GM12872 (cell line): ENCODE measurements around the gene PARP14.

Experiments used
- TF ChIP-seq, protein P1 (sequence below): IDR thresholded peaks from 3 replicates; pipeline ENCODE4 v1.5.1; 2011; ENCODE audit warnings: low read depth, mild to moderate bottlenecking, low read length, moderate library complexity; ENCODE audit not compliant: insufficient read depth

Gene PARP14

GRCh38 chr3:122695927-122696561 is 15.4 kb downstream of the PARP14 start:
- TF ChIP-seq, protein P1, sequence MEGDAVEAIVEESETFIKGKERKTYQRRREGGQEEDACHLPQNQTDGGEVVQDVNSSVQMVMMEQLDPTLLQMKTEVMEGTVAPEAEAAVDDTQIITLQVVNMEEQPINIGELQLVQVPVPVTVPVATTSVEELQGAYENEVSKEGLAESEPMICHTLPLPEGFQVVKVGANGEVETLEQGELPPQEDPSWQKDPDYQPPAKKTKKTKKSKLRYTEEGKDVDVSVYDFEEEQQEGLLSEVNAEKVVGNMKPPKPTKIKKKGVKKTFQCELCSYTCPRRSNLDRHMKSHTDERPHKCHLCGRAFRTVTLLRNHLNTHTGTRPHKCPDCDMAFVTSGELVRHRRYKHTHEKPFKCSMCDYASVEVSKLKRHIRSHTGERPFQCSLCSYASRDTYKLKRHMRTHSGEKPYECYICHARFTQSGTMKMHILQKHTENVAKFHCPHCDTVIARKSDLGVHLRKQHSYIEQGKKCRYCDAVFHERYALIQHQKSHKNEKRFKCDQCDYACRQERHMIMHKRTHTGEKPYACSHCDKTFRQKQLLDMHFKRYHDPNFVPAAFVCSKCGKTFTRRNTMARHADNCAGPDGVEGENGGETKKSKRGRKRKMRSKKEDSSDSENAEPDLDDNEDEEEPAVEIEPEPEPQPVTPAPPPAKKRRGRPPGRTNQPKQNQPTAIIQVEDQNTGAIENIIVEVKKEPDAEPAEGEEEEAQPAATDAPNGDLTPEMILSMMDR = no peak

- TF ChIP-seq, protein P1 = no peak
Observed at GRCh38 chr3:122697952-122698620, 17.4 kb downstream of the PARP14 start.

DNA sequence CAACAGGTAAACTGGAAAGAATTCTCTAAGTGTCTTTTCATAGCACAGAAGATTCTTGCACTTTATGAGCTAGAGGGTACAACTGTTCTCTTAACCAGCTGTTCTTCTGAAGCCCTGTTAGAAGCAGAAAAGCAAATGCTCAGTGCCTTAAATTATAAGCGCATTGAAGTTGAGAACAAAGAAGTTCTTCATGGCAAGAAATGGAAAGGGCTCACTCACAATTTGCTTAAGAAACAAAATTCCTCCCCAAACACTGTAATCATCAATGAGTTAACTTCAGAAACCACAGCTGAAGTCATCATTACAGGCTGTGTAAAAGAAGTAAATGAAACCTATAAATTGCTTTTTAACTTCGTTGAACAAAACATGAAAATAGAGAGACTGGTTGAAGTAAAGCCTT is 19.6 kb downstream of the PARP14 start:
- TF ChIP-seq, protein P1 = no peak

- TF ChIP-seq, protein P1 = no peak
Observed at GRCh38 chr3:122705379-122705778, 24.7 kb downstream of the PARP14 start.

GRCh38 chr3:122714273-122714672 is 33.6 kb downstream of the PARP14 start:
- TF ChIP-seq, protein P1 = no peak

DNA sequence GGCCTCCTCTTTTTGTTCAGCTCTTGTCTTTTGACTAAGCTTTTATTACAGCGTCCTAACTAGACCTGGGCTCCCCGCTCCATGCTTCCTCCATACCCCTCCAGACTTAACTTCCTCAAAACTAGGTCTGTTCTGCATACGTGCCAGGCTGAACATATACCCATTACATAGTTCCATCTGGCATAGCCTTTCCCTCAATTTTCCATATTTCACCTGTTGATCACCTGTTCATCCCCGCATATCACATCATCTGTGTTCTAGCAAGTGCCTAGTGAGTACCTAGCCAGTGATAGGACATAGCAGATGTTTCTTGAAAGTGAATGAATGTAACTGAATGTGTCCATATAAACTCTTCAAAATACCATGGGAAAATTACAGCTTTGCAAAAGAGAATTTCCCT is 36.0 kb downstream of the PARP14 start:
- TF ChIP-seq, protein P1 = no peak

DNA sequence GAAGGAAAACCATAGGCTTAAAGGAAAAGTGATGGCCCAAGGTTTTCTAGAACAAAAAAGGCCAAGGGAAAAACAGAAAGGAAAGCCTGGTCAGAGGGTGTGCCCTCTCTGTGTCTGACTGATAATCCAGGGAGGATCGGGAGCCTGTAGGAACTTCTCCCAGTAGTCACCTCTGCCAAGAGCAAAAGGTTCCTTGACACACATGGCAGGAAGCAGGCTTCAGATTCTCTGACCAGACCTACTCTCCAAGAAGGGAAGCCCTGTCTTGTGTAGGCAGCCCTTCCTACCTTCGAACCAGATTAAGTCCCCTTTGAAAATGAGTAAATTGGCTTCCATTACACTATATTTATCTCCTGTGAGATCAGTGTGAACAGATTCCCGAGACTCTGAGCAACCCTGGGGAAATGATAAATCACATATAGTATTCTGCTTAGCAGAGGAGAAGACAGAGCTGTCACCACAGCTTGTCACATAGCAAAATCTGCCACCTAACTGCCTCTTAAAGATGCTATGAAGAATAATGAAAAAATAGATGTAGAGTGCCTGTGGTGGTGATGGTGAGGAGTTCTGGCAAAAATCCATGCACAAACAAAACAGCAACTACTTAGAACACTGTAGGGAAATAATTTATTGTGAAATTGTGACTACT is 38.8 kb downstream of the PARP14 start:
- TF ChIP-seq, protein P1 = no peak
